IMR-90 (cell line): ENCODE measurements around the gene PHPT1. TPM values are rescaled to one million over a fixed set of nuclear protein-coding genes. Genes with fewer than 3 reads are reported as not detected.

ENCODE experiments used
- ATAC-seq: fragments of 200-7000 bp; cut with Tn5 transposase; 2 replicates; pipeline ENCODE4 v1.9.1; 2020; ENCODE audit warnings: low read depth, mild to moderate bottlenecking, moderate library complexity
- BruUV-seq: library from RNA; stranded (reverse); fragments of 400-500 nt; replicated peaks from 2 replicates; lab custom pipeline; 2021; lab: Mats Ljungman, UMichigan
- CTCF ChIA-PET: fragments of 300-600 bp; formaldehyde crosslinking; extraction: SDS; loops from one replicate; lab custom pipeline; 2021; ENCODE audit warnings: antibody characterized with exemption; lab: Yijun Ruan, JAX
- POLR2A ChIA-PET: fragments of 300-600 bp; sonication (Branson Sonifier 250); formaldehyde crosslinking; loops from one replicate; lab custom pipeline; 2022; ENCODE audit warnings: antibody characterized with exemption; ENCODE audit not compliant: unreplicated experiment; lab: Charles Lee
- DNase-seq: peaks from one replicate; pipeline ENCODE4 v3.0.0; 2013
- H2AFZ ChIP-seq: replicated peaks from 2 replicates; pipeline ENCODE3; 2013; ENCODE audit warnings: low read length, mild to moderate bottlenecking; ENCODE audit not compliant: poor library complexity
- H2AK5ac ChIP-seq: 2 replicates; pipeline ENCODE4 v1.6.1; 2013; ENCODE audit warnings: low read depth, low read length, inconsistent platforms
- H2AK9ac ChIP-seq: replicated peaks from 2 replicates; pipeline ENCODE3; 2013; ENCODE audit warnings: mild to moderate bottlenecking, low read depth, low read length, moderate library complexity; ENCODE audit not compliant: poor library complexity
- H2BK120ac ChIP-seq: 2 replicates; pipeline ENCODE4 v1.6.1; 2013; ENCODE audit warnings: low read depth, low read length, inconsistent platforms
- H2BK15ac ChIP-seq: 3 replicates; pipeline ENCODE4 v1.6.1; 2013; ENCODE audit warnings: low read depth, low read length, inconsistent platforms
- H2BK20ac ChIP-seq: 2 replicates; pipeline ENCODE4 v1.6.1; 2013; ENCODE audit warnings: low read depth, mild to moderate bottlenecking, inconsistent platforms, low read length, moderate library complexity
- H2BK5ac ChIP-seq: 2 replicates; pipeline ENCODE4 v1.6.1; 2013; ENCODE audit warnings: mild to moderate bottlenecking, low read depth, low read length, inconsistent platforms; ENCODE audit not compliant: poor library complexity, severe bottlenecking
- H3K14ac ChIP-seq: replicated peaks from 2 replicates; pipeline ENCODE4 v1.6.1; 2013; ENCODE audit warnings: low read depth, low read length, inconsistent platforms
- H3K18ac ChIP-seq: 2 replicates; pipeline ENCODE4 v1.6.1; 2013; ENCODE audit warnings: low read depth, low read length, control low read depth
- H3K23ac ChIP-seq: 2 replicates; pipeline ENCODE4 v1.6.1; 2013; ENCODE audit warnings: low read depth, low read length, inconsistent platforms
- H3K27ac ChIP-seq: 2 replicates; pipeline ENCODE4 v1.5.1; 2013; ENCODE audit warnings: mild to moderate bottlenecking, control low read depth, low read length; ENCODE audit not compliant: insufficient read depth
- H3K27me3 ChIP-seq: 2 replicates; pipeline ENCODE4 v1.6.1; 2013; ENCODE audit warnings: low read length; ENCODE audit not compliant: control insufficient read depth, insufficient read depth
- H3K36me3 ChIP-seq: 2 replicates; pipeline ENCODE4 v1.6.1; 2013; ENCODE audit warnings: low read length, mixed read lengths; ENCODE audit not compliant: control insufficient read depth, insufficient read depth
- H3K4ac ChIP-seq: 2 replicates; pipeline ENCODE4 v1.6.1; 2013; ENCODE audit warnings: low read depth, low read length, inconsistent platforms
- H3K4me1 ChIP-seq: 2 replicates; pipeline ENCODE4 v1.6.1; 2013; ENCODE audit warnings: low read length, mixed read lengths; ENCODE audit not compliant: control insufficient read depth, insufficient read depth
- H3K4me2 ChIP-seq: 2 replicates; pipeline ENCODE4 v1.6.1; 2013; ENCODE audit warnings: low read depth, mild to moderate bottlenecking, control low read depth, low read length, moderate library complexity
- H3K4me3 ChIP-seq: 2 replicates; pipeline ENCODE4 v1.5.1; 2013; ENCODE audit warnings: low read depth, mild to moderate bottlenecking, control low read depth, low read length, moderate library complexity; ENCODE audit not compliant: insufficient read depth
- H3K56ac ChIP-seq: 2 replicates; pipeline ENCODE4 v1.6.1; 2013; ENCODE audit warnings: low read length, inconsistent platforms; ENCODE audit not compliant: insufficient read depth; ENCODE audit errors: extremely low read depth
- H3K79me1 ChIP-seq, 2 experiments: 2 replicates each; pipeline ENCODE4 v1.6.1; 2013; ENCODE audit warnings: low read length in 2 of 2, inconsistent platforms in 1 of 2, low read depth in 1 of 2
- H3K9ac ChIP-seq: 2 replicates; pipeline ENCODE4 v1.6.1; 2013; ENCODE audit warnings: low read depth, low read length, control low read depth
- H3K9me1 ChIP-seq: 2 replicates; pipeline ENCODE4 v1.6.1; 2013; ENCODE audit warnings: low read length, inconsistent platforms; ENCODE audit not compliant: insufficient read depth
- H3K9me3 ChIP-seq: 2 replicates; pipeline ENCODE4 v1.6.1; 2013; ENCODE audit warnings: low read length; ENCODE audit not compliant: control insufficient read depth, insufficient read depth
- H4K20me1 ChIP-seq: 2 replicates; pipeline ENCODE4 v1.6.1; 2013; ENCODE audit warnings: low read length, inconsistent platforms; ENCODE audit not compliant: insufficient read depth
- H4K5ac ChIP-seq: 2 replicates; pipeline ENCODE4 v1.6.1; 2013; ENCODE audit warnings: mild to moderate bottlenecking, low read depth, low read length, control low read depth
- H4K8ac ChIP-seq, 2 experiments: 2 replicates each; pipeline ENCODE4 v1.6.1; 2013; ENCODE audit warnings: low read depth in 2 of 2, low read length in 2 of 2, control low read depth in 1 of 2, inconsistent platforms in 1 of 2
- H4K91ac ChIP-seq: 2 replicates; pipeline ENCODE4 v1.6.1; 2013; ENCODE audit warnings: low read depth, low read length, inconsistent platforms; ENCODE audit not compliant: insufficient read depth
- BHLHE40 ChIP-seq: fragments of 150-350 bp; IDR thresholded peaks from 2 replicates; pipeline ENCODE4 v1.6.1; 2016; ENCODE audit warnings: mild to moderate bottlenecking, low read depth, low read length
- CEBPB ChIP-seq: IDR thresholded peaks from 2 replicates; pipeline ENCODE4 v1.6.1; 2012; ENCODE audit warnings: low read depth, low read length, improper control_type of control experiment
- CHD1 ChIP-seq: IDR thresholded peaks from 2 replicates; pipeline ENCODE4 v1.6.1; 2012; ENCODE audit warnings: low read depth, low read length, improper control_type of control experiment
- MAFK ChIP-seq: IDR thresholded peaks from 2 replicates; pipeline ENCODE4 v1.6.1; 2012; ENCODE audit warnings: low read depth, low read length, improper control_type of control experiment
- MAZ ChIP-seq: IDR thresholded peaks from 2 replicates; pipeline ENCODE4 v1.6.1; 2012; ENCODE audit warnings: low read depth, mild to moderate bottlenecking, low read length, improper control_type of control experiment, moderate library complexity, borderline replicate concordance
- POLR2A ChIP-seq: IDR thresholded peaks from 2 replicates; pipeline ENCODE4 v1.6.1; 2012; ENCODE audit warnings: mild to moderate bottlenecking, low read depth, low read length
- RFX5 ChIP-seq: IDR thresholded peaks from 2 replicates; pipeline ENCODE4 v1.8.0; 2012; ENCODE audit warnings: low read depth, mild to moderate bottlenecking, low read length, moderate library complexity
- SMC3 ChIP-seq: fragments of 150-350 bp; IDR thresholded peaks from 2 replicates; pipeline ENCODE4 v1.6.1; 2016; ENCODE audit warnings: low read depth, mild to moderate bottlenecking, antibody characterized with exemption, low read length, moderate library complexity
- WGBS, 2 experiments: methylation state at CpG; one replicate each; pipeline versions ENCODE4 v1.1.5 to v1.1.7; 2013; ENCODE audit warnings: missing lambda C conversion rate in 2 of 2; ENCODE audit not compliant: insufficient read length in 1 of 2; ENCODE audit errors: extremely low coverage in 2 of 2; 5-methylcytosine and 5-hydroxymethylcytosine counted together
- dilution Hi-C: fragments of 300-500 bp; cut with HindIII; formaldehyde crosslinking; loops from one replicate; pipeline ENCODE4 v1.14.3; 2018; ENCODE audit warnings: low sequenced_read_pairs; ENCODE audit not compliant: unreplicated experiment
- in situ Hi-C: fragments of 300-500 bp; cut with MboI; formaldehyde crosslinking; loops from 3 replicates; pipeline ENCODE4 v1.14.3; 2019; ENCODE audit warnings: low sequenced_read_pairs, inconsistent platforms, mixed read lengths
- intact Hi-C: fragments of 100-400 bp; cut with micrococcal nuclease; formaldehyde crosslinking; loops from 2 replicates; pipeline ENCODE4 v1.10.0; 2022
- polyA plus RNA-seq, 3 experiments: library from polyadenylated mRNA; depleted of rRNA; stranded (reverse); fragments of >200 nt; gene quantifications; 2 replicates each; pipeline ENCODE4 v1.2.3, GENCODE V29; 2012; ENCODE audit warnings: low replicate concordance in 1 of 3
- total RNA-seq: library from RNA; depleted of rRNA; stranded (reverse); fragments of >200 nt; gene quantifications from 2 replicates; pipeline ENCODE4 v1.2.3, GENCODE V29; 2012
- TF ChIP-seq, protein P1 (sequence below): fragments of 150-350 bp; IDR thresholded peaks from 2 replicates; pipeline ENCODE4 v1.6.1; 2017; ENCODE audit warnings: mild to moderate bottlenecking, antibody characterized with exemption, low read length, low read depth
- TF ChIP-seq, protein P2 (sequence below): conservative IDR thresholded peaks from 2 replicates; pipeline ENCODE4 v1.5.1; 2012; ENCODE audit warnings: mild to moderate bottlenecking, low read depth, low read length, improper control_type of control experiment

PHPT1 gene
- total and polyA plus RNA-seq, 2 of the 4 experiments (the other 2 are of a cell fraction) = 79.8 to 214 TPM

DNA sequence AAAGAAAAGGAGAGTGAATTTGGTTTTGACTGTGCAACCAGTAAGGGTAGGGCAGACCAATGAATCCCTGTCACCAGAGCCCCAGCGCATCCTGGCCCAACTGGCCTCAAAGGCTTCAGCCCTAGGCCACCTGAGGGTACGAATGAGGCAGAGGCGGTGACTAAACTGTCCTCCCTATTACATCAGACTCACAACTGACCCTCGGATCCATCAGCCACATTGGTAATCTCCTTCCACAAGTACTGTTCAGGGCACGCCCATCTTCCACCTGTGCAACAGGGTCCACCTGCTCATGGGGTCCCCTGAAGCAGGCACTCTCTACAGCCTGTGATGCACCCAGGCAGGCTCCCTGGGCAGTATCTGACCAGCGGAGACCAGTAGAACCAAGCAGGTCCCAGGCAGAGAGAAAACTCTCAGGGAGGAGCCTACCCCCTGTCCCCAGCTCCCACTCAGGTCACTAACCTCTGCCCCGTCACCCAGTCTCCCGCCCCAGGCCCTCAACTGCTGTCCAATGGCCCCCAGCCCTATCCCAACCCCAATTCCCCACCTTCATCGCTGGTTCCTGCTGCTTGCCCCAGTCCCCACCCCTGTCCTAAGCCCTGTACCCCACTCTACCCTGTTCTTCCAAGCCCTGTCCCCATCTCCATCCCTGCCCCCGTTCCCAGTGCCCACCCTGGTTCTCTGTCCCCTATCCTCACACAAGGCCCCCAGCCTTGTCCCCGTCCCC is 16.0 kb downstream of the PHPT1 start:
- Histone ChIP-seq H3K18ac (no peak overlapping the region), H3K14ac (peak overlapping the region; percentile 63), H4K5ac (no peak overlapping the region), H3K9me1 (peaks cover 5% of the 10 kb centered on the region), H3K27ac (peak overlapping the region; percentile 76), H2AK9ac (peak overlapping the region; percentile 90), H2BK20ac (no peak overlapping the region), H3K79me1 (peaks cover 16 to 48% of the 10 kb centered on the region in 2 experiments), H3K4me2 (peak overlapping the region; percentile 92), H3K56ac (no peak overlapping the region), H2BK15ac (no peak overlapping the region), H3K27me3 (no peaks in the 10 kb centered on the region), H4K8ac (no peak overlapping the region; a peak in 1 of 4 replicates), H3K9me3 (peaks cover 2% of the 10 kb centered on the region; the same call in 1 of the 2 replicates), H3K4ac (peak overlapping the region; percentile 59; the same call in 1 of the 2 replicates), H2AFZ (peak overlapping the region; percentile 7), H3K9ac (peak overlapping the region; percentile 68), H3K36me3 (peaks cover 37% of the 10 kb centered on the region), H2BK5ac (no peak overlapping the region), H3K23ac (peak overlapping the region; percentile 71; the same call in 1 of the 2 replicates), H3K4me3 (peak overlapping the region; percentile 71), H4K20me1 (peaks cover 13% of the 10 kb centered on the region), H2AK5ac (peak overlapping the region; percentile 51), H2BK120ac (no peak overlapping the region), H4K91ac (no peak overlapping the region), H3K4me1 (peaks cover 3% of the 10 kb centered on the region)
- intact Hi-C loops (no loop called here), in situ Hi-C loops (no loop called here), dilution Hi-C loops (no loop called here)
- DNase-seq = no peak
- ChIA-PET CTCF (no interaction called here), POLR2A (no interaction called here)
- BruUV-seq = no TSS peak
- no peak for ATAC-seq
- 53% methylated on average over 4 of the region's 11 CpGs; no CpG with 5 or more reads in 1 of the 2 experiments for WGBS, 2 experiments
- no peak for TF ChIP-seq SMC3
- TF ChIP-seq, protein P1, sequence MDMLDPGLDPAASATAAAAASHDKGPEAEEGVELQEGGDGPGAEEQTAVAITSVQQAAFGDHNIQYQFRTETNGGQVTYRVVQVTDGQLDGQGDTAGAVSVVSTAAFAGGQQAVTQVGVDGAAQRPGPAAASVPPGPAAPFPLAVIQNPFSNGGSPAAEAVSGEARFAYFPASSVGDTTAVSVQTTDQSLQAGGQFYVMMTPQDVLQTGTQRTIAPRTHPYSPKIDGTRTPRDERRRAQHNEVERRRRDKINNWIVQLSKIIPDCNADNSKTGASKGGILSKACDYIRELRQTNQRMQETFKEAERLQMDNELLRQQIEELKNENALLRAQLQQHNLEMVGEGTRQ = no peak
- no peak for TF ChIP-seq MAFK
- TF ChIP-seq CHD1 = no peak
- TF ChIP-seq CEBPB = no peak
- TF ChIP-seq, protein P2, sequence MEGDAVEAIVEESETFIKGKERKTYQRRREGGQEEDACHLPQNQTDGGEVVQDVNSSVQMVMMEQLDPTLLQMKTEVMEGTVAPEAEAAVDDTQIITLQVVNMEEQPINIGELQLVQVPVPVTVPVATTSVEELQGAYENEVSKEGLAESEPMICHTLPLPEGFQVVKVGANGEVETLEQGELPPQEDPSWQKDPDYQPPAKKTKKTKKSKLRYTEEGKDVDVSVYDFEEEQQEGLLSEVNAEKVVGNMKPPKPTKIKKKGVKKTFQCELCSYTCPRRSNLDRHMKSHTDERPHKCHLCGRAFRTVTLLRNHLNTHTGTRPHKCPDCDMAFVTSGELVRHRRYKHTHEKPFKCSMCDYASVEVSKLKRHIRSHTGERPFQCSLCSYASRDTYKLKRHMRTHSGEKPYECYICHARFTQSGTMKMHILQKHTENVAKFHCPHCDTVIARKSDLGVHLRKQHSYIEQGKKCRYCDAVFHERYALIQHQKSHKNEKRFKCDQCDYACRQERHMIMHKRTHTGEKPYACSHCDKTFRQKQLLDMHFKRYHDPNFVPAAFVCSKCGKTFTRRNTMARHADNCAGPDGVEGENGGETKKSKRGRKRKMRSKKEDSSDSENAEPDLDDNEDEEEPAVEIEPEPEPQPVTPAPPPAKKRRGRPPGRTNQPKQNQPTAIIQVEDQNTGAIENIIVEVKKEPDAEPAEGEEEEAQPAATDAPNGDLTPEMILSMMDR = no peak
- TF ChIP-seq BHLHE40 = no peak
- no peak for TF ChIP-seq RFX5
- no peak for TF ChIP-seq POLR2A
- TF ChIP-seq MAZ = no peak
